HK-2 (cell line): ENCODE data around the gene GH1.
A peak's percentile ranks its signal among the peaks of the same experiment; 100 is the strongest.
"Not testable (repeated sequence)": the region's sequence is repeated elsewhere in the genome, so short reads cannot be mapped to it uniquely, and the experiment has no call there.

Experiments used
- DNase-seq: peaks from one replicate; pipeline ENCODE4 v3.0.0-alpha.2; 2018; ENCODE audit not compliant: unreplicated experiment

Gene GH1

DNA sequence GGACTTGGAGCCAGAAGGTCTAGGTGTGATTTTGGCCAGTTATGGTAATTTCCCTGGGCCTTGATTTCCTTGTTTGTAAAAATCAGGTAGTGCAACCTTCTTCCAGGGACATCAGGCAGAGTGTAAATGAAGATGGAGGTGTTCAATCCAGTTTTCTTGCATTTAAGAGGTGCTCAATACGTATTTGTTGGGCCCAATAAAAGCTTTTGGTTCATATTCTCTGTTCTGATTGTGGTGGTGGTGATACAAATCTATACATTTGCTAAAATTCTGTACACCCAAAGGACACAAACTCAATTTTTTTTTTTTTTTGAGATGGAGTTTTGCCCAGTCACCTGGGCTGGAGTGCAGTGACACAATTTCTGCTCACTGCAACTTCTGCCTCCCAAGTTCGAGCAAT is 7.5 kb upstream of the GH1 start:
- DNase-seq, result no peak

DNA sequence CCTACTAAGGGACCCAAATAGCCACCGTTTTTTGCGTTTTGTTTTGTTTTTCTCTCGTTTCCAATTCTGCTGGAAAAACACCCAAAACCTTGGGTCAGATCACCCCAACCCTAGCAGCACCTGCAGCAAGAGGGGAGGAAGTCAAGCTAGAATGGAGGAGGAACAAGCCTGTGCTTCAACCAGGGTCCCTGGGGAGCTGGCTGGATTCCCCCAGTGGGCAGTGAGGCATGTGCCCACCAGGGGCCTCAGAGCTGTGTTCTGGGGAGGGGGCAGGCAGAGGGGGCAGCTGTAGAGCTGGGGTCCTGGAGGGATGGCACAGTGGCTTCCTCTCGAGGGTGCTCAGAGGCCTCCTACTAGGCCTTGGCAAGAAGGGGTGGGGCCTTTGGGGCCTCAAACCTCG is 7.0 kb upstream of the GH1 start:
- DNase-seq, result no peak

DNA sequence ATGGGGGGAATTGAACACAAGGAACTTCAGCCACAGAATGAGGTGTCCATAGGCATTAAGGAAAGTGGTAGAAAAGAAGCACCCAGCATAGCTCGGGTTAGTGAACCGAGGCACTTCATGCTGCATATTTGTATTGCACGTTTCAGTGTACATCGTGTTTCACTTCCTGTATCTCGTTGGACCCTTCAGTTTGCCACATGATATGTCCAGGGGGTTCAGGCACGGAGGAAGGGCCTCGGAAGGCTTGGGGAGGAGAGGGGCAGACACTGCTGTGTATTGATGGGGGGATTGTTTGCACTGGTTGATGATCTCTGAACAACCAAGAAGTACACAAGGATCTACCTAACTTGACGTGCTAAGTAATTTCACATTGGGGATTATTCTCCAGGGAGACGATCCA is 3.8 kb upstream of the GH1 start:
- not testable (repeated sequence) for DNase-seq

DNA sequence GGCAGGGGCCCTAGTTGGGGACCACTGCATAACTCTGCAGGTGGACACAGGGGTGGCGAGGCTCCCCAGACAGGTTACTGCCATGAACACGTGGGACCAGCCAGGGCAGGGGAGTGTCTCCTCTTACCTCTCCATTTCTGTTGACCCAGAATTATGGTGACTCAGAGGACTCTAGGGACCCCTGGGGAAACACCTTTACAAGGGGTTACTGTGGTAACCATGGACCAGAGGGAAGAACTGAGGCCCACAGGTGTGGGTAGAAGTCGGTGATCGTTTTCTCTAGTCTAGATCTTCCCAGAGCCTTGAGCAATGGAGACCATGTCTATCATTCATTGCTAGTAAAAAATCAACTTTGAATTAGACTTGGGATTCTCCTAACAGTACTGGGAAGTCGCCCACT is 2.1 kb upstream of the GH1 start:
- not testable (repeated sequence) for DNase-seq

DNA sequence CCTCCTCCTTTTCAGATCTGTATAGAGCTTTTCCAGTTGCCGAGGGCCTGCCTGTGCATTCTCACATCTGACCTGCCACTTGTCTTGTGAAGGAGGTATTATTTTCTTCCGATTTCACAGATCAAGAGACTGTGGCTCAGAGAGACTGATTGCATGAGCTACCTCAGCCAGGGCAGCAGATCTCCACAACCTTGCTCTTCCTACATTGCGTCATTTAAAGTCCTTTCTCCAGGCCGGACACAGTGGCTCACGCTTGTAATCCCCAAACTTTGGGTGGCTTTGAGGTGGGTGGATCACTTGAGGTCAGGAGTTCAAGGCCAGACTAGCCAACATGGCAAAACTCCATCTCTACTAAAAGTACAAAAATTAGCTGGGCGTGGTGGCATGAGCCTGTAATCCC is 1.4 kb upstream of the GH1 start:
- not testable (repeated sequence) for DNase-seq

DNA sequence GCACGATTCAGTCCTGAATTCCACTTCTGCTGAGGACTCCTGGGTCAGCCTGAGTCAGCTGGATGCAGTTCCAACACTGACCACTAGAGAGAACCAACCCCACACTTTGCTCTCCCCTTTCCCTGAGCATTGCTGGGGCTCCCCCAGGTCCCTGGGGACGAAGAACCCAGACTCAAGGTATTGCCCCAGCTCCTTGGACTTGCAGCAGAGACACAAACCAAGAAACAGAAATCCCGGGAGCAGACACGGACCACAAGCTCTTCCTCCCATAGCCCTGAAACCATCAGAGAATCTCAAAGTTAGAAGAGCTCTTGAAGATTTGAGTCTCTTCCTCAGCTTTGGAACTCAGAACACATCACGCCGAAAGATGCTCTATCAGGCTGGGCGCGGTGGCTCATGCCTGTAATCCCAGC is 678 bp upstream of the GH1 start:
- peak; percentile 58 for DNase-seq

DNA sequence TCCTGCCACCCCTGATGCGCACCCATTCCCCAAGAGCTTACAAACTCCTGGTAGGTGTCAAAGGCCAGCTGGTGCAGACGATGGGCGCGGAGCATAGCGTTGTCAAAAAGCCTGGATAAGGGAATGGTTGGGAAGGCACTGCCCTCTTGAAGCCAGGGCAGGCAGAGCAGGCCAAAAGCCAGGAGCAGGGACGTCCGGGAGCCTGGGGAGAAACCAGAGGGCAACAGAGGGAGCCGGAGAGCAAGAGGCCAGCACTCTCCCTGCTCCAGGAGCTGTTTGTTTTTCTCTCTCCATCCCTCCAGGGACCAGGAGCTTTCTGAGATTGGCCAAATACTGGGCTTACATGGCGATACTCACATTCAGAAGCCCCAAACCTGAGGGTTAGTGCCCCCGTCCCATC is 334 bp downstream of the GH1 start:
- DNase-seq, result no peak

DNA sequence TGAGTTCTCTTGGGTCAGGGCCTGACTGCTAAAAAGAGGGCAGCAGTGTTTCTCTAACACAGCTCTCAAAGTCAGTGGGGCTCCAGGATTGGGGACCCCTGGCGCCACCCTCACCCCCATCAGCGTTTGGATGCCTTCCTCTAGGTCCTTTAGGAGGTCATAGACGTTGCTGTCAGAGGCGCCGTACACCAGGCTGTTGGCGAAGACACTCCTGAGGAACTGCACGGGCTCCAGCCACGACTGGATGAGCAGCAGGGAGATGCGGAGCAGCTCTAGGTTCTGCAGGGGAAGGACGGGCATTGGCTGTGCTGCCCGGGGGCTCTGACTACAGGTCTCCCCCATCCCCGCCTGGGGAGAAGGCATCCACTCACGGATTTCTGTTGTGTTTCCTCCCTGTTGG is 993 bp downstream of the GH1 start:
- DNase-seq, result no peak

DNA sequence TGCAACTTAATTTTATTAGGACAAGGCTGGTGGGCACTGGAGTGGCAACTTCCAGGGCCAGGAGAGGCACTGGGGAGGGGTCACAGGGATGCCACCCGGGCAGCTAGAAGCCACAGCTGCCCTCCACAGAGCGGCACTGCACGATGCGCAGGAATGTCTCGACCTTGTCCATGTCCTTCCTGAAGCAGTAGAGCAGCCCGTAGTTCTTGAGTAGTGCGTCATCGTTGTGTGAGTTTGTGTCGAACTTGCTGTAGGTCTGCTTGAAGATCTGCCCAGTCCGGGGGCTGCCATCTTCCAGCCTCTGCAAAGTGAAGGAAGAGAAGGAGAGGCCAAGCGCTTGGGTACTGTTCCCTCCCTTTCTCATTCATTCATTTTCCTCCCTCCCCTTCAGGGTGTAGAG is 1.4 kb downstream of the GH1 start:
- not testable (repeated sequence) for DNase-seq

DNA sequence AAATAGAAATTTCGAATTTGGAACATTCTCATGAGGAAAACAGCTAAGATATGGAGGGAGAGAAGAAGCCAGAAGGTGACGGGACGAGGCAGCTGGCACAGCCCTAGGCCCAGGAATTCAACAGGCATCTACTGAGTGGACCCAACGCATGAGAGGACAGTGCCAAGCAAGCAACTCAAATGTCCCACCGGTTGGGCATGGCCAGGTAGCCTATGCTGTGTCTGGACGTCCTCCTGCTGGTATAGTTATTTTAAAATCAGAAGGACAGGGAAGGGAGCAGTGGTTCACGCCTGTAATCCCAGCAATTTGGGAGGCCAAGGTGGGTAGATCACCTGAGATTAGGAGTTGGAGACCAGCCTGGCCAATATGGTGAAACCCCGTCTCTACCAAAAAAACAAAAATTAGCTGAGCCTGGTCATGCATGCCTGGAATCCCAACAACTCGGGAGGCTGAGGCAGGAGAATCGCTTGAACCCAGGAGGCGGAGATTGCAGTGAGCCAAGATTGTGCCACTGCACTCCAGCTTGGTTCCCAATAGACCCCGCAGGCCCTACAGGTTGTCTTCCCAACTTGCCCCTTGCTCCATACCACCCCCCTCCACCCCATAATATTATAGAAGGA is 2.0 kb downstream of the GH1 start:
- DNase-seq, result no peak

DNA sequence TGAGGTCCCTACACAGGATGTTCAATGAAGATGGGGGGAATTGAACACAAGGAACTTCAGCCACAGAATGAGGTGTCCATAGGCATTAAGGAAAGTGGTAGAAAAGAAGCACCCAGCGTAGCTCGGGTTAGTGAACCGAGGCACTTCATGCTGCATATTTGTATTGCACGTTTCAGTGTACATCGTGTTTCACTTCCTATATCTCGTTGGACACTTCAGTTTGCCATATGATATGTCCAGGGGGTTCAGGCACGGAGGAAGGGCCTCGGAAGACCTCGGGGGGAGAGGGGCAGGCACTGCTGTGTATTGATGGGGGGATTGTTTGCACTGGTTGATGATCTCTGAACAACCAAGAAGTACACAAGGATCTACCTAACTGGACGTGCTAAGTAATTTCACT is 2.9 kb downstream of the GH1 start:
- not testable (repeated sequence) for DNase-seq

DNA sequence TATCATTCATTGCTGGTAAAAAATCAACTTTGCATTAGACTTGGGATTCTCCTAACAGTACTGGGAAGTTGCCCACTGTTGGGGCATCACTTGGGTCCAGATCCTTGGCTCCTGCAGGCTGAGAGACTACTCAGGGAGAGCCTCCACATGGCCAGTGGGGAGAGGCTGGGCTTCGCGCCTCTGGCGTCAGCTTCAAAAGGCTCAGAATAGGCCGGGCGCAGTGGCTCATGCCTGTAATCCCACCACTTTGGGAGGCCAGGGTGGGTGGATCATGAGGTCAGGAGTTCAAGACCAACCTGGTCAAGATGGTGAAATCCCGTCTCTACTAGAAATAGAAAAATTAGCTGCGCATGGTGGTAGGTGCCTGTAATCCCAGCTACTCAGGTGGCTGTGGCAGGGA is 4.2 kb downstream of the GH1 start:
- no peak for DNase-seq

DNA sequence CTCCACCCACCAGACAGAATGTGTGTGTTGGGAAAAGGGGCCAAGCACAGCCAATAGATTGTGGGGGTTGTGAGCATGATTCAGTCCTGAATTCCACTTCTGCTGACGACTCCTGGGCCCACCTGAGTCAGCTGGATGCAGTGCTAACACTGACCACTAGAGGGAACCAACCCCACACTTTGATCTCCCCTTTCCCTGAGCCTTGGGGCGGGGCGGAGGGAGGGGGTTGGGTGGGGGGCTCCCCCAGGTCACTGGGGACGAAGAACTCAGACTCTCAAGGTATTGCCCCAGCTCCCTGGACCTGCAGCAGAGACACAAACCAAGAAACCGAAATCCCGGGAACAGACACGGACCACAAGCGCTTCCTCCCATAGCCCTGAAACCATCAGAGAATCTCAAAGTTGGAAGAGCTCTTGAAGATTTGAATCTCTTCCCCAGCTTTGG is 7.0 kb downstream of the GH1 start:
- peak; percentile 51 for DNase-seq

DNA sequence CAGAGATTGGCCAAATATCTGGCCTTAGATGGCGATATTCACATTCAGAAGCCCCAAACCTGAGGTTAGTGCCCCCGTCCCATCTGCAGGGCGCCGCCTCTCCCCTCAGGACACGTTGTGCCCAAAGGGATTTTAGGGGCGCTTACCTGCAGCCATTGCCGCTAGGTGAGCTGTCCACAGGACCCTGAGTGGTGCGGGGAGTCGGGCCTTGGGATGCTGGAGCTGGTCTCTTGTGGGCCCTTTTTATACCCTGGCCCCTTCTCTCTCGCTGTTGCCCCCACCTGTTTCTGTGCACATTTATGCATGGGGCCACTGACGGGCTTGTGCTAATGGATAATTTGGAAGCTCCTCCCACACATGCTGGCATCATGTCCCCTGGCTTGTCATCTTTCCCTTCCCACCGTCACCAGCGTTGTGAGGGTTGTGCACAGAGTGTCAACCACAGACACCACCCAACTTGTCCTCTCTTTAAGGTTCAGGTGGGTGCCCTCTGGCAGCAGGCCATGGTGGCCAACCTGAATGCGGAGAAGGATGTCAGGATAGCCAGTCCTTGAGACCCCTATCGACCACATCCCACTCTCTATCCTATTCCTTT is 7.5 kb downstream of the GH1 start, which contains the start of gene CSHL1:
Gene CSHL1, minus strand, starts transcription at position 218 of the 595 bp plus-strand sequence. Its CDS starts 62 bp downstream, at position 156.
- no peak for DNase-seq

DNA sequence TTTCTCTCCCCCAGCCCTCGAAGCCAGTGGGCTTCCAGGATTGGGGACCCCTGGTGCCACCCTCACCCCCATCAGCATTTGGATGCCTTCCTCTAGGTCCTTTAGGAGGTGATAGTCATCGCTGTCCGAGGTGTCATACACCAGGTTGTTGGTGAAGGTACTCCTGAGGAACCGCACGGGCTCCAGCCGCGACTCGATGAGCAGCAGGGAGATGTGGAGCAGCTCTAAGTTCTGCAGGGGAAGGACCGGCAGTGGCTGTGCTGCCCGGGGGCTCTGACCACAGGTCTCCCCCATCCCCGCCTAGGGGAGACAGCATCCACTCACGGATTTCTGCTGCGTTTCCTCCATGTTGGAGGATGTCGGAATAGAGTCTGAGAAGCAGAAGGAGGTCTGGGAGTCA is 8.5 kb downstream of the GH1 start:
- DNase-seq, result no peak

DNA sequence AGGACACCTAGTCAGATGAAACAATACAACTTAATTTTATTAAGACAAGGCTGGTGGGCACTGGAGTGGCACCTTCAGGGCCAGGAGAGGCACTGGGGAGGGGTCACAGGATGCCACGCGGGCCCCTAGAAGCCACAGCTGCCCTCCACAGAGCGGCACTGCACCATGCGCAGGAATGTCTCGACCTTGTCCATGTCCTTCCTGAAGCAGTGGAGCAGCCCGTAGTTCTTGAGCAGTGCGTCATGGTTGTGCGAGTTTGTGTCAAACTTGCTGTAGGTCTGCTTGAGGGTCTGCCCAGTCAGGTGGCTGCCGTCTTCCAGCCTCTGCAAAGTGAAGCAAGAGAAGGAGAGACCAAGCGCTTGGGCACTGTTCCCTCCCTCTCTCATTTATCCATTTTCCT is 9.1 kb downstream of the GH1 start:
- DNase-seq, result not testable (repeated sequence)

DNA sequence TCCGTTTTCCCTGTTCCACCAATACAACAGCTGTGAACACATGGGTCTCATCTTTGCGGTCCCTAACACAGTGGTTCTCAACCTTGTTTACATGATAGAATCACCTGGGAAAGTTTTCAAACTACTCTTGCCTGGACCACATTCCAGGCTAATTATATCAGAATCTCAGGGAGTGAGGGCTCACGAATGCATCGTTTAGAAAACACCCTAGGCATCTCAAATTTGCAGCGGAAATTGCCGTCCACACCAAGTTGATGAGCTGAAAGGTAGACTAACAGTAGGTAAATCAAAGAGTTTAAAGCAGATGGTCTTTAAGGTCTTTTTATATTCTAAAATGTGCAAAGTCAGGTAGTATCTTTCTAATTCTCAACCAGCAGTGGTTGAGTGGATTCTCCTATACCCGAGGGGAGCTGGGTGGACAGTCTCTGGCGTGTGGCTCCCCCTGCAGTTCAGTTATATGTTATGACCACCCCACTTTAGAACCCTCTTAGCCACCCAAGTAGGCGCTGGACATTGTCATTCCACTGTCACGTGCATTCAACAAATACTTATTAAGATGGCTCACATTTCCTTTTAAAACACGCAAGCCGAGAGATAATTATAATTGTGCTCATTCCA is 11.4 kb downstream of the GH1 start:
- not testable (repeated sequence) for DNase-seq

DNA sequence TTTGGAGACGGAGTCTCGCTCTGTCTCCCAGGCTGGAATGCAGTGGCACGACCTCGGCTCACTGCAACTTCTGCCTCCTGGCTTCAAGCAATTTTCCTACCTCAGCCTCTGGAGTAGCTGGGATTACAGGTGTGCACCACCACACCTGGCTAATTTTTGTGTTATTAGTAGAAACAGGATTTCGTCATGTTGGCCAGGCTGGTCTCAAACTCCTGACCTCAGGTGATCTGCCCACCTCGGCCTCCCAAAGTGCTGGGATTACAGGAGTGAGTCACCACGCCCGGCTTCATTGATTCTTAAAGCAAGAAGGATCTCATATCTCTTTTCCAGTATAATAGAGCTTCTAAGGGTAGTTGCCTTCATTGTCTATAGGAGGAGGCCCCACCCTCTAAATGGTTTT is 13.8 kb downstream of the GH1 start:
- DNase-seq, result not testable (repeated sequence)

DNA sequence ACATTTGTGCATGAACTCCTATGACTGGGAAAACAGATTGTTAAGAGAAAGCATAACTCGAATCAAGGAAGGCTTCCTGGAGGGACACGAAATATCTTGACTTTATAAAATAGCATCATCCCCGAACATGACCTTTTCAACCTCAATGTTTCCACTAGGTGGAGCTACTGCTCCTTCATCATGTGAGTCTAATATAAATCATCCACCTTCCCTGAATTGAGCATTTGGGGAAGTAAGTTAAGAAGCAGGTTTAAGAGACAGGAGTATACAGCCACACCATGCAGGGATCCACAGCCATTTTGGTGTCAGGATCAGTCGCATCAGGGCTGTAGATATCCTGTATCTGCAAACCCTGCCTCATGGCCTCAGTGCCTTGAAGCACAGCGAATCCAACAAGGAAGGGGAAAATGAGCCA is 14.8 kb downstream of the GH1 start:
- not testable (repeated sequence) for DNase-seq

DNA sequence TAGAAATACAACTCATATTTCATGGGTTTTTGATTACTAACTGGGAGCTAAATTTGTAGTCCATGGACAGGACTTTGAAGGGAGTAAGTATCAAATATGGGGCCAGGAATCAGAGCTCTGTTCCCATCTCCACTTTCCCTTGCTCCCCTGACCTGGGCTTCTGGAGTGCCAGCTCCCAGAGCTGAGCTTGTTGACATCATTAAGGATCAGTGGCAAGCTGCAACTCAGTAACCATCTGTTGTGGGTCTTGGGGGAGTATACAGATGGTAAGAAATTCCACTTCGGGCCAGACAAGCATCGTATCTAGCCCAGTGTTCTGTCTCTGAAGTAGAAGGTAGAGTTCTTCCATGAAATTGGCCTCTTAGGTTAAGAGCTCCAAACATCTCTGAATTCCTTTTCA is 16.7 kb downstream of the GH1 start:
- DNase-seq, result not testable (repeated sequence)

DNA sequence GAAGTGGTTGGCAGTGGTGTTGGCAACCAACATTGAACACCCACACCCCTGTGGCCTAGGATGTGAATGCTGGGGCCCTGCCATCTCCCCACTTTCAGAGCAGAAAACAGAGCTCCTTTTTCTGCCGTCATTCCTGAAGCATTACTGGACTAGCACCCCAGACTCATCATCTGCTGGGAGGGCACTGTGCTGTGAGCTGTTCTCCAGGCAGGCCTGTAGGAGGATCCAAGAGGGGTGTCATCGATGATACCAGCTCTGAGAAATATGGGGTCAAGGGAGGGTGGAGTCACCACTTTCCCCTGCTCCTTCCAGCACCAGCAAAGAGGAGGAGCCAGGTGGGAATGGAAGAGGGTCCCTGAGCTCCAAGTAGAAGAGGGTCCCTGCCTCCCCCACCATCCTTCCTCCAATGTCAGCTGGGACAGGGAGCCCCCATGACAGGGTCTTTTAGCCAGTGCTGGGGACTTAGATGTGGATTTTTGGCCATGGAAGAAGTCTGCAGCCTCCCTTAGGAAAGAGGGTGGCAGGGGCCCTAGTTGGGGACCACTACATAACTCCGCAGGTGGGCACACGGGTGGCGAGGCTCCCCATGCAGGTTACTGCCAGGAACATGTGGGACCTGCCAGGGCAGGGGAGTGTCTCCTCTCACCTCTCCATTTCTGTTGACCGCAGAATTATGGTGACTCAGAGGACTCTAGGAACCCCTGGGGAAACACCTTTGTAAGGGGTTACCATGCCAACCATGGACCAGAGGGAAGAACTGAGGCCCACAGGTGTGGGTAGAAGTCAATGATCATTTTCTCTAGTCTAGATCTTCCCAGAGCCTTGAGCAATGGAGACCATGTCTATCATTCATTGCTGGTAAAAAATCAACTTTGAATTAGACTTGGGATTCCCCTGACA is 19.5 kb downstream of the GH1 start:
- not testable (repeated sequence) for DNase-seq
